Omental fat pad (tissue), 4 donors: ENCODE measurements around the gene TMEM115. TPM values are rescaled to one million over a fixed set of nuclear protein-coding genes. Genes with fewer than 3 reads are reported as not detected.

ENCODE experiments used
- ATAC-seq: fragments of 150-250 bp; one replicate; pipeline ENCODE4 v1.9.1; 2016; ENCODE audit warnings: mild to moderate bottlenecking, moderate library complexity; ENCODE audit not compliant: low FRiP score
- DNase-seq: peaks from one replicate; pipeline ENCODE4 v3.0.0-alpha.2; 2019; ENCODE audit warnings: low spot score
- CTCF ChIP-seq, 3 donors: fragments of 450-650 bp; IDR thresholded peaks; one replicate each; pipeline ENCODE4 v1.5.1; 2016 to 2017; ENCODE audit warnings: antibody characterized with exemption in 3 of 3, mild to moderate bottlenecking in 3 of 3, moderate library complexity in 2 of 3
- total RNA-seq, 4 donors: library from RNA; depleted of rRNA; stranded (reverse); fragments of >200 nt; gene quantifications; one replicate each; pipeline ENCODE4 v1.1.0, GENCODE V29; 2016

Gene TMEM115
- total RNA-seq, 4 donors from 2014 or later, result 41.5 to 70.6 (median 52.1) TPM

GRCh38 chr3:50358355-50358910 lies 888 bp downstream of the TMEM115 start:
- ATAC-seq (no peak), DNase-seq (no peak)
- TF ChIP-seq CTCF (IDR thresholded peaks at IDR 0.05), result no peak

DNA sequence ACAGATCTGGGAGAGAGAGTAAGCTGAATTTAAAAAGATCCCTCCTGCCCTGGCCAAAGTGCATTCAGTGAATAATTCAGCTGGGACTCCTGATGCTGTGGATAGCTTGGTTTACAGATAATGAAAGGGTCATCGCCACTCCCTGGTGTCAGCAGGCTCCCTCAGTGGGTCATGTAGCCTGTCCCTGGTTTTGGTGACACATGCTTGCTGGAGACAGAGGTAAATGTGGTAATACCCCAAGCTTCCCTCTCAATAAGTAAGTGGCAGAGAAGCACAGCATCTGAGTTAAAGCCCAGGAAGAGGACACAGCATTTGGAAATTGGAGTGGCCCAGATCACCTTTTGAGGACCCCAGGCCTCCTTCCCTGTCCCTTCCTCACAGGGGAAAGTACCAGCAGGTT lies 1.8 kb downstream of the TMEM115 start:
- DNase-seq (no peak), ATAC-seq (no peak)
- no peak for TF ChIP-seq CTCF (IDR thresholded peaks at IDR 0.05)

DNA sequence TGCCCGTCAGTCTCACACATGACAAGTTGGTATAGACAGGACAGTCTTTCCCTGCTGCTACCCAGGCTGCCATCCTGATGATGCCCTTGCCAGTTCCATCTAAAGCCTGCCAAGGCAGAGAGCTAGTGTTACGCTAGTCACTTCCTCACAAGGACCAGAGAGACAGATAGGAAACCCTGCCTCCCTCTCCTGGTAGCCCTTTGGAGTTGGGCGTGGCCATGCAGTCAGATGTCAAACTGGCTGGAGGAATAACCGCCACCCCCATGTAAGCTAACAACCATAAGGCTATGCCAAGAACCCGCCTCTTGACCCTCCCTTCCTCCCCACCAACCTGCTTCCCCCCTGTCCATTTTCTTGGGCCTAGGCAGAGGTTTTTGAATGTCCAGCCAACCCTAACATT lies 2.8 kb downstream of the TMEM115 start:
- ATAC-seq, result no peak
- TF ChIP-seq CTCF (IDR thresholded peaks at IDR 0.05), result no peak
- no peak for DNase-seq

DNA sequence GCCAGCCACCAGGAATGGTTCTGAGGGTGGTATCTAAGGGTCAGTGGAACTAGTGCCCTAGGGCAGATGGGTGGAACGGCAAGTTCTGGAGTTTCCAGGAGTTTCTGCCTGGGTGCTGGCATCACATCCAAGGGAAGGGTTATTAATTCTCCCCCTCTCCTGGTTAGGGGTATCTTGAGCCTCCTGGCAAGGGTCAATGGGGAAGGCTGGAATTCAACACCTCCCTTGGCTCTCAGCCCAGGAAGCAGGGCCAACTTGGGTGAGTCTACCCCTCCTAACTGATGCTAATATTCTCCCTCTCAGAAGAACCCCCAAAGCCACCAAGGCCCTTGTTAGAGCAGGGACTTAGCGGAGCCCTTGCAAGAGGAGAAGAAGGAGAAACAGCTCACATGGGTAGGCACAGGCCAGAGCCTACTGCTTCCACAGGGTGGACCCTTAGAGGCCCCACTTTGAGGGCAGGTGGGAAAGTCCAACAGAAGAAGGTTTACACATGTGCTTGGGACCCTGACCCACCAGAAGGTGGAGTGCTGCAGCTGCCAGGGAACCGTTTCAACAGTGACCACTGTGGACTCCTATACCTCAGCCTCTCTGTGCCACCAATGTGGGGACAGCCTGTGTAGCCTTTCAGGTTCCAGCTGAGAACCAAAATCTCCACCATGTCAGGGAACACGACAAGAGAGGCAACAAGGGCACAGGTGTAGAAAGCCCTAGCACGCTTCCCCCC lies 3.3 kb downstream of the TMEM115 start:
- DNase-seq (no peak), ATAC-seq (no peak)
- TF ChIP-seq CTCF (IDR thresholded peaks at IDR 0.05), result no peak

GRCh38 chr3:50354850-50355249 lies 4.5 kb downstream of the TMEM115 start:
- DNase-seq (no peak), ATAC-seq (no peak)
- no peak for TF ChIP-seq CTCF (IDR thresholded peaks at IDR 0.05)

GRCh38 chr3:50354186-50354764 lies 5.0 kb downstream of the TMEM115 start:
- no peak for TF ChIP-seq CTCF (IDR thresholded peaks at IDR 0.05)
- DNase-seq, result no peak
- ATAC-seq, result no peak
